PFSK-1 (cell line): ENCODE measurements around the gene DNAH11.

Source experiments
- FOXP2 ChIP-seq: optimal IDR thresholded peaks from 2 replicates; pipeline ENCODE3; 2011; ENCODE audit warnings: borderline replicate concordance, control low read depth, inconsistent platforms; ENCODE audit not compliant: insufficient read depth; ENCODE audit errors: extremely low read length, extremely low read depth
- POLR2AphosphoS5 ChIP-seq: IDR thresholded peaks from 2 replicates; pipeline ENCODE4 v1.6.1; 2012; ENCODE audit warnings: low read depth, mild to moderate bottlenecking, control low read depth, low read length, moderate library complexity
- SIN3A ChIP-seq: IDR thresholded peaks from 2 replicates; pipeline ENCODE4 v1.6.1; 2012; ENCODE audit warnings: mild to moderate bottlenecking, low read length, moderate library complexity, borderline replicate concordance; ENCODE audit not compliant: insufficient read depth
- TAF1 ChIP-seq: IDR thresholded peaks from 2 replicates; pipeline ENCODE4 v1.6.1; 2012; ENCODE audit warnings: low read length, control low read depth, borderline replicate concordance; ENCODE audit not compliant: insufficient read depth
- TF ChIP-seq, protein P1 (sequence below), 2 experiments: IDR thresholded peaks; 2 replicates each; pipeline versions ENCODE4 v1.6.1 to v1.8.0; 2011 to 2012; ENCODE audit warnings: low read depth in 2 of 2, low read length in 2 of 2, control low read depth in 1 of 2, inconsistent platforms in 1 of 2, mild to moderate bottlenecking in 1 of 2, moderate library complexity in 1 of 2; ENCODE audit not compliant: insufficient read depth in 1 of 2

DNA sequence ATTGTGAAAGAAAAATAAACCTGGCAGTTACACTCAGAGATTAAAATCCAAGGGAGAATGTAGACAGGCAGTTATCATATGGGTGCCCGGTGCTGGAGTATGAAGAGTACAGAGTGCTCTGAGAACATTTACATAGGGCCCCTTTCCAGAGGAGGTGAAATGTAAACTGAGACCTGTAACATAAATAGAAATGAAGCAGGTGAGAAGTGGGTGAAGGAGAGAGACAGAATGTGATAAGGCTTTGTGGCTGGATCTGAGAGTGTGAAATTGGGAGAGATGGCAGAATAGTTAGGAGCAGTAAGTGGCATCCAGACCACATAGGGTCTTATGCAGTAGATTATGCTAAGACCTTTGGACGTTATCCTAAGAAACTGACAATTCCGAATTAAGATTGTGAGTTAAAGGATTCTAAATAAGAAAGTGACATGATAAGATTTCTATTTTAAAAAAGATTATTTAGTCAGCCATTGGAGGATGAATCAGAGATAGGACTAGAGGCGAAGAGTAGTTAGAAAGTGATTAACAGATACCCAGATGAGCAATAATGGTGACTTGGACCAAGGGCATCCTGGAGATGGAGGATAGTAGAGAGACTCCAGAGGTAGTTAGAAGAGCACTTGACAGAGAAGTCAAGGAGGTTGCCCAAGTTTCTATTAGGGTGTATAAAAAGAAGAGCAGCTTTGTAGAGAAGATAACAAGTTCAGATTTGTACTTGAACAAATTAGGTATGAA, 36.7 kb downstream of the DNAH11 start:
- TF ChIP-seq POLR2AphosphoS5 (no peak), TAF1 (no peak), SIN3A (no peak), FOXP2 (no peak)
- TF ChIP-seq, protein P1, sequence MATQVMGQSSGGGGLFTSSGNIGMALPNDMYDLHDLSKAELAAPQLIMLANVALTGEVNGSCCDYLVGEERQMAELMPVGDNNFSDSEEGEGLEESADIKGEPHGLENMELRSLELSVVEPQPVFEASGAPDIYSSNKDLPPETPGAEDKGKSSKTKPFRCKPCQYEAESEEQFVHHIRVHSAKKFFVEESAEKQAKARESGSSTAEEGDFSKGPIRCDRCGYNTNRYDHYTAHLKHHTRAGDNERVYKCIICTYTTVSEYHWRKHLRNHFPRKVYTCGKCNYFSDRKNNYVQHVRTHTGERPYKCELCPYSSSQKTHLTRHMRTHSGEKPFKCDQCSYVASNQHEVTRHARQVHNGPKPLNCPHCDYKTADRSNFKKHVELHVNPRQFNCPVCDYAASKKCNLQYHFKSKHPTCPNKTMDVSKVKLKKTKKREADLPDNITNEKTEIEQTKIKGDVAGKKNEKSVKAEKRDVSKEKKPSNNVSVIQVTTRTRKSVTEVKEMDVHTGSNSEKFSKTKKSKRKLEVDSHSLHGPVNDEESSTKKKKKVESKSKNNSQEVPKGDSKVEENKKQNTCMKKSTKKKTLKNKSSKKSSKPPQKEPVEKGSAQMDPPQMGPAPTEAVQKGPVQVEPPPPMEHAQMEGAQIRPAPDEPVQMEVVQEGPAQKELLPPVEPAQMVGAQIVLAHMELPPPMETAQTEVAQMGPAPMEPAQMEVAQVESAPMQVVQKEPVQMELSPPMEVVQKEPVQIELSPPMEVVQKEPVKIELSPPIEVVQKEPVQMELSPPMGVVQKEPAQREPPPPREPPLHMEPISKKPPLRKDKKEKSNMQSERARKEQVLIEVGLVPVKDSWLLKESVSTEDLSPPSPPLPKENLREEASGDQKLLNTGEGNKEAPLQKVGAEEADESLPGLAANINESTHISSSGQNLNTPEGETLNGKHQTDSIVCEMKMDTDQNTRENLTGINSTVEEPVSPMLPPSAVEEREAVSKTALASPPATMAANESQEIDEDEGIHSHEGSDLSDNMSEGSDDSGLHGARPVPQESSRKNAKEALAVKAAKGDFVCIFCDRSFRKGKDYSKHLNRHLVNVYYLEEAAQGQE (IDR thresholded peaks at IDR 0.05; ENCODE audit: insufficient read depth in 1 of 2, low read depth in 2 of 2, low read length in 2 of 2) = no peak
